Sigmoid colon (tissue), 7 donors: ENCODE measurements around the gene ZNF831. TPM values are rescaled to one million over a fixed set of nuclear protein-coding genes. Genes with fewer than 3 reads are reported as not detected.

Experiments
- DNase-seq: peaks from one replicate; pipeline ENCODE4 v3.0.0-alpha.2; 2019
- H3K27ac ChIP-seq, 4 donors: fragments of 200-600 bp; sonication (generic); one replicate each; pipeline ENCODE4 v1.5.1; 2016 to 2019; ENCODE audit warnings: mild to moderate bottlenecking in 1 of 4
- H3K27me3 ChIP-seq, 3 donors: fragments of 200-600 bp; sonication (generic); one replicate each; pipeline ENCODE4 v1.5.1; 2019; ENCODE audit warnings: mild to moderate bottlenecking in 1 of 3
- H3K36me3 ChIP-seq, 4 donors: fragments of 200-600 bp; sonication (generic); one replicate each; pipeline ENCODE4 v1.5.1; 2016 to 2019
- H3K4me1 ChIP-seq, 4 donors: fragments of 200-600 bp; sonication (generic); one replicate each; pipeline ENCODE4 v1.5.1; 2017 to 2019
- H3K4me3 ChIP-seq, 4 donors: fragments of 200-600 bp; sonication (generic); one replicate each; pipeline ENCODE4 v1.5.1; 2017 to 2019; ENCODE audit warnings: mild to moderate bottlenecking in 2 of 4, moderate library complexity in 1 of 4
- H3K9me3 ChIP-seq, 4 donors: fragments of 200-600 bp in 3 of 4; sonication (generic) in 3 of 4; one replicate each; pipeline versions ENCODE4 v1.5.1 to v1.6.1; 2013 to 2019
- CTCF ChIP-seq, 4 experiments: fragments of 450-650 bp in 3 of 4; fragments of 200-600 bp in 1 of 4; IDR thresholded peaks; one replicate each; pipeline ENCODE4 v1.5.1; 2016 to 2019; ENCODE audit warnings: antibody characterized with exemption in 4 of 4, mild to moderate bottlenecking in 3 of 4, moderate library complexity in 2 of 4
- EP300 ChIP-seq, 4 donors: sonication (generic); formaldehyde crosslinking; IDR thresholded peaks; one replicate each; pipeline ENCODE4 v1.6.1; 2017; ENCODE audit warnings: antibody characterized with exemption in 4 of 4
- POLR2A ChIP-seq, 2 donors: fragments of 450-650 bp; IDR thresholded peaks; one replicate each; pipeline ENCODE4 v1.6.1; 2016; ENCODE audit warnings: antibody characterized with exemption in 2 of 2, mild to moderate bottlenecking in 2 of 2, moderate library complexity in 2 of 2
- POLR2AphosphoS5 ChIP-seq, 4 donors: sonication (generic); formaldehyde crosslinking; IDR thresholded peaks; one replicate each; pipeline ENCODE4 v1.6.1; 2017; ENCODE audit warnings: antibody characterized with exemption in 4 of 4
- WGBS, 2 donors: extraction: QIAGEN DNeasy Blood & Tissue Kit; methylation state at CpG; one replicate each; pipeline ENCODE4 v1.1.7; 2013; 5-methylcytosine and 5-hydroxymethylcytosine counted together
- intact Hi-C: fragments of 100-400 bp; cut with DNase I; formaldehyde crosslinking; loops from one replicate; pipeline ENCODE4 v1.15.1; 2023
- polyA plus RNA-seq, 3 donors: library from polyadenylated mRNA; stranded (reverse); fragments of 200-250 nt; gene quantifications; one replicate each; pipeline ENCODE4 v1.2.3, GENCODE V29; 2013
- total RNA-seq, 4 donors: library from RNA; depleted of rRNA; stranded (reverse); fragments of >200 nt; gene quantifications; one replicate each; pipeline ENCODE4 v1.1.0, GENCODE V29; 2016
- donor health status: healthy with polysubstance abuse.
- donor health status: Bipolar disorder and iron deficiency.
- donor health status: healthy.

The ZNF831 gene
- total and polyA plus RNA-seq, 7 donors = under 0.01 to 4.4 (median 0.50) TPM; not detected in 1

GRCh38 chr20:59145924-59146779 lies 17.5 kb upstream of the ZNF831 start:
- DNase-seq = no peak

GRCh38 chr20:59146780-59147565 lies 16.6 kb upstream of the ZNF831 start:
- Histone ChIP-seq H3K27ac (peak overlapping the region in 3 of 4 donors; percentile 12 to 44 (median 28)), H3K4me3 (no peak overlapping the region), H3K9me3 (no peaks in the 10 kb centered on the region), H3K4me1 (peaks cover 0 to 18% (median 11%) of the 10 kb centered on the region in 4 donors), H3K36me3 (no peaks in the 10 kb centered on the region), H3K27me3 (no peaks in the 10 kb centered on the region)
- WGBS, 2 donors = 62 to 74% methylated on average over 8 of the region's 8 CpGs
- intact Hi-C loops = no loop called here
- DNase-seq = no peak
- TF ChIP-seq CTCF (IDR thresholded peaks at IDR 0.05) (no peak), EP300 (IDR thresholded peaks at IDR 0.05) (no peak), POLR2A (IDR thresholded peaks at IDR 0.05) (no peak)

More at GRCh38 chr20:59145924-59146779, 17.5 kb upstream of the ZNF831 start:
- TF ChIP-seq POLR2AphosphoS5 (IDR thresholded peaks at IDR 0.05) (no peak), POLR2A (IDR thresholded peaks at IDR 0.05) (no peak), EP300 (IDR thresholded peaks at IDR 0.05) (no peak), CTCF (IDR thresholded peaks at IDR 0.05) (no peak)
- H3K27me3 ChIP-seq = no peaks in the 10 kb centered on the region
- no peaks in the 10 kb centered on the region for H3K9me3 ChIP-seq
- H3K27ac ChIP-seq = peak overlapping the region in 3 of 4 donors; percentile 12 to 44 (median 28)
- H3K36me3 ChIP-seq = no peaks in the 10 kb centered on the region
- H3K4me1 ChIP-seq = peaks cover 0 to 18% (median 11%) of the 10 kb centered on the region in 4 donors
- intact Hi-C loops = no loop called here
- H3K4me3 ChIP-seq = no peak overlapping the region
- 62 to 82% methylated on average over 23 of the region's 23 CpGs for WGBS, 2 donors

- WGBS, 2 donors = 91 to 93% methylated on average over 3 of the region's 3 CpGs
- peak overlapping the region in 2 of 4 donors; percentile 28 to 44 for H3K27ac ChIP-seq
Measured at GRCh38 chr20:59147586-59147985, 16.0 kb upstream of the ZNF831 start.

More at GRCh38 chr20:59147586-59147985, 16.0 kb upstream of the ZNF831 start:
- H3K27me3 ChIP-seq = no peaks in the 10 kb centered on the region
- DNase-seq = no peak
- intact Hi-C loops = no loop called here
- H3K4me3 ChIP-seq = no peak overlapping the region
- H3K4me1 ChIP-seq = peaks cover 0 to 18% (median 12%) of the 10 kb centered on the region in 4 donors
- no peaks in the 10 kb centered on the region for H3K9me3 ChIP-seq
- TF ChIP-seq POLR2AphosphoS5 (IDR thresholded peaks at IDR 0.05) (no peak), EP300 (IDR thresholded peaks at IDR 0.05) (no peak), POLR2A (IDR thresholded peaks at IDR 0.05) (no peak), CTCF (IDR thresholded peaks at IDR 0.05) (no peak)
- H3K36me3 ChIP-seq = no peaks in the 10 kb centered on the region
